ENCODE data around the gene HPSE2. TPM values are rescaled to one million over a fixed set of nuclear protein-coding genes. Genes with fewer than 3 reads are reported as not detected.
A peak's percentile ranks its signal among the peaks of the same experiment; 100 is the strongest.

HPSE2 gene
- total RNA-seq (2022) (not detected in 2 replicates), Bru-seq, nascent RNA (percentile 7 among the genes with signal in this experiment), BruChase-seq, experiment 1, labeled RNA remaining after a 2-hour chase (percentile 10 among the genes with signal in this experiment), BruChase-seq, experiment 2, labeled RNA remaining after a 6-hour chase (percentile 6 among the genes with signal in this experiment)
- long read RNA-seq, result 0 reads

- no peak for TF ChIP-seq CTCF (IDR thresholded peaks at IDR 0.05; ENCODE audit: insufficient read depth in 1 of 2, low read depth in 1 of 2, low read length in 1 of 2, severe bottlenecking in 1 of 2, unreplicated experiment in 1 of 2)
- Histone ChIP-seq H3K4me1 (no peaks in the 10 kb centered on the region), H3K9me3 (no peaks in the 10 kb centered on the region), H3K36me3 (ENCODE audit: control insufficient read depth, insufficient read depth, low read length) (no peaks in the 10 kb centered on the region), H3K27me3 (replicated peaks; ENCODE audit: control insufficient read depth, insufficient read depth, low read length) (no peaks in the 10 kb centered on the region), H3K4me3 (ENCODE audit: low read depth, low read length) (no peak within 1 kb of the TSS)
- no TSS peak for BruUV-seq (replicated peaks)
- intact Hi-C loops (cut with micrococcal nuclease; ENCODE audit: unreplicated experiment), result no loop called here
- no peak within 1 kb of the TSS for H3K27ac Mint-ChIP-seq (ENCODE audit: unreplicated experiment)
- no peaks in the 10 kb centered on the region for H3K4me1 Mint-ChIP-seq (ENCODE audit: low read depth, unreplicated experiment)
- no peaks in the 10 kb centered on the region for H3K36me3 Mint-ChIP-seq (ENCODE audit: insufficient read depth, unreplicated experiment)
- no peaks in the 10 kb centered on the region for H3K9me3 Mint-ChIP-seq (ENCODE audit: unreplicated experiment)
- DNase-seq, result no peak
- ChIA-PET POLR2A (no interaction called here), CTCF (interaction anchor here (0.6 kb wide), 1 partner anchor 383 kb away, joined by 3 read pairs; no protein-coding TSS in a partner anchor)
- H3K4me3 Mint-ChIP-seq (ENCODE audit: unreplicated experiment), result no peak within 1 kb of the TSS
- peaks cover 10% of the 10 kb centered on the region for H3K27me3 Mint-ChIP-seq (ENCODE audit: insufficient read depth, unreplicated experiment)
Measured at GRCh38 chr10:99235658-99236626, at the start of gene HPSE2. HPSE2 (minus strand) TSS chr10:99235852.

GRCh38 chr10:99280472-99280871, 44.8 kb upstream of the HPSE2 start:
- Mint-ChIP-seq H3K9me3 (ENCODE audit: unreplicated experiment) (no peaks in the 10 kb centered on the region), H3K27ac (ENCODE audit: unreplicated experiment) (no peak overlapping the region), H3K27me3 (ENCODE audit: insufficient read depth, unreplicated experiment) (peaks cover 6% of the 10 kb centered on the region), H3K4me1 (ENCODE audit: low read depth, unreplicated experiment) (no peaks in the 10 kb centered on the region), H3K36me3 (ENCODE audit: insufficient read depth, unreplicated experiment) (no peaks in the 10 kb centered on the region), H3K4me3 (ENCODE audit: unreplicated experiment) (no peak overlapping the region)
- no peaks in the 10 kb centered on the region for H3K4me1 ChIP-seq
- H3K4me3 ChIP-seq (ENCODE audit: low read depth, low read length), result no peak overlapping the region
- no peaks in the 10 kb centered on the region for H3K27me3 ChIP-seq (replicated peaks; ENCODE audit: control insufficient read depth, insufficient read depth, low read length)
- no peaks in the 10 kb centered on the region for H3K36me3 ChIP-seq (ENCODE audit: control insufficient read depth, insufficient read depth, low read length)
- no TSS peak for BruUV-seq (replicated peaks)
- TF ChIP-seq CTCF (IDR thresholded peaks at IDR 0.05; ENCODE audit: insufficient read depth in 1 of 2, low read depth in 1 of 2, low read length in 1 of 2, severe bottlenecking in 1 of 2, unreplicated experiment in 1 of 2), result no peak
- intact Hi-C loops (cut with micrococcal nuclease; ENCODE audit: unreplicated experiment), result no loop called here
- peaks cover 11% of the 10 kb centered on the region for H3K9me3 ChIP-seq
- no peak for DNase-seq
- ChIA-PET POLR2A (no interaction called here), CTCF (no interaction called here)

GRCh38 chr10:99279626-99280111, 44.0 kb upstream of the HPSE2 start:
- peaks cover 11% of the 10 kb centered on the region for H3K9me3 ChIP-seq
- no peaks in the 10 kb centered on the region for H3K36me3 Mint-ChIP-seq (ENCODE audit: insufficient read depth, unreplicated experiment)
- no peaks in the 10 kb centered on the region for H3K27me3 ChIP-seq (replicated peaks; ENCODE audit: control insufficient read depth, insufficient read depth, low read length)
- H3K4me3 Mint-ChIP-seq (ENCODE audit: unreplicated experiment), result no peak overlapping the region
- no peak for DNase-seq
- intact Hi-C loops (cut with micrococcal nuclease; ENCODE audit: unreplicated experiment), result loop anchor here (10.0 kb wide), 1 partner anchor 815 kb away; no protein-coding TSS in a partner anchor
- no peaks in the 10 kb centered on the region for H3K9me3 Mint-ChIP-seq (ENCODE audit: unreplicated experiment)
- no peak overlapping the region for H3K27ac Mint-ChIP-seq (ENCODE audit: unreplicated experiment)
- peaks cover 6% of the 10 kb centered on the region for H3K27me3 Mint-ChIP-seq (ENCODE audit: insufficient read depth, unreplicated experiment)
- ChIA-PET CTCF (no interaction called here), POLR2A (no interaction called here)
- H3K4me1 Mint-ChIP-seq (ENCODE audit: low read depth, unreplicated experiment), result no peaks in the 10 kb centered on the region
- no peak for TF ChIP-seq CTCF (IDR thresholded peaks at IDR 0.05; ENCODE audit: insufficient read depth in 1 of 2, low read depth in 1 of 2, low read length in 1 of 2, severe bottlenecking in 1 of 2, unreplicated experiment in 1 of 2)
- no peak overlapping the region for H3K4me3 ChIP-seq (ENCODE audit: low read depth, low read length)
- no peaks in the 10 kb centered on the region for H3K4me1 ChIP-seq
- no peaks in the 10 kb centered on the region for H3K36me3 ChIP-seq (ENCODE audit: control insufficient read depth, insufficient read depth, low read length)
- no TSS peak for BruUV-seq (replicated peaks)

Data from Caco-2 (cell line).